Activated naive CD4-positive, alpha-beta T cell treated with Interleukin-2 at 50 U/mL for 16 hours (primary cell): Measurements from ENCODE around the gene ZNF732.
"Not testable (repeated sequence)": the region's sequence is repeated elsewhere in the genome, so short reads cannot be mapped to it uniquely, and the experiment has no call there.

Source experiments
- DNase-seq: peaks from one replicate; pipeline ENCODE4 v3.0.0-alpha.2; 2020

ZNF732 gene

DNA sequence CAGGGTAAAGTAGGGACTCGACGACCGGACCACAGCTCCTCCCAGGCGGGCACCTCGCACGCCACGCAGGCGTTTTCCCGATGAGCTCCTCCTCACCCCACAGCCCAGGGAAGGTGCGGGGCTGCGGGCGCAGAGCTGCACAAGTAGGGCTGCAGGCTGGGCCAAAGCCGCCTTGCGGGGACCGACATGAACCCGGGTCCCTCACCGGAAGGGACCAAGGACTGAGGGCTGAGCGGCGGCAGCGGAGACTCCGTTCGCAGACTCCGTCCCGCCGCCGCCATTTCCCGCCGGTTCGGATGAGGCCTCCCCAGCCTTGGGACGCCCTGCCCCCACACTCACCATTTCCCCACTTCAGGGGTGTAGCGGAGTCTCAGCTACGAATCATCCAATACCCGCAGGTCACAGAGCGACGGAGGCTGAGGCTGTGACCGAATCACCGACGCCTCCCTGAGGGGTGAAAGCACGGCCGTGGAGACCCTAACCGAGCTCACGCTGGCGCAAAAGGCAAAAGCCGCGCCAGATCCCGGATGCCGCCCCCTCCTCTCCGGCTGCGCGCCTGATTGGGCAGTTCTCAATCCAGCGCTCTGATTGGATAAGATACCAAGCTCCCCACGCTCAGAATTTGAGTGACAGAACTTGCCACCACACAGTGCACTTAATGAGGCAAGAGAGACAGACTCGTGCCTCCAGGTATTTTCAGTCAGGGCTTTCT lies at the start of gene ZNF732:
Gene ZNF732, minus strand, starts transcription at position 506 of the 712 bp plus-strand sequence. Its CDS starts 164 bp downstream, at position 342.
- no peak for DNase-seq

DNA sequence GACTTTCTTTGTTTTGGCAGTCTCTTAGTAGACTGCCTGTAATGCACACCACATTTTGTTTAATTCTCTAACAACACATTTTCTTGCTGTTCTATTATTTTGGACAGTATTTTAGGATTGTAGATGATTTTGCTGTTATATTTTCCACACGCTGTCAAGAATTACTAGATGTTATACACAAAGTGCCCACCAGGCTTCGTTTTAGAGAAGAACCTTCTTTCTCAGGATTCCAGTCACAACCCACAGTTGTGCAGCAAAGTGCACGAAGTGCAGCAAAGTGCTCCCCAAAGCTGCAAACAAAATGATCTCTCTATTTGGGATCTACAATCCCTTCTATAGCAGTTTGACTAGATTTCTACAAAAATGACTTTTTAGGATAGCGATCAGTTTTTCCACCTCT lies 34.7 kb upstream of the ZNF732 start:
- DNase-seq, result no peak

DNA sequence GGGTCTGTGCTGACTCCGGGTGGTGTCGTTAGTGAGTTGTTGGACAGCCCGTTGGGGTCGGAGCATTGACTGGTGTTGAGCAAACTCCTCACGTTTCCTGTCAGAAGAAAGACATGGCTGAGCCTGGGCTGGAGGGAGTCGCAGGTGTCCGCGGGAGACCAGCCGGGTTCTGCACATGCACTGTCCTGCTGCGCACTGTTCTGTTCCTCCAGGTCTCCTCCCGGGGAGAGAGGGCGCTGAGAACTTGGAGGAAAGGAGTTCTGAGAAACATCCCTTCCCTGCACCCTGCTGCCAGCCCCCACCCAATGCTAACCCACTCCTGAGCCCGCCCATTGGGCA lies 33.5 kb upstream of the ZNF732 start:
- DNase-seq, result no peak

DNA sequence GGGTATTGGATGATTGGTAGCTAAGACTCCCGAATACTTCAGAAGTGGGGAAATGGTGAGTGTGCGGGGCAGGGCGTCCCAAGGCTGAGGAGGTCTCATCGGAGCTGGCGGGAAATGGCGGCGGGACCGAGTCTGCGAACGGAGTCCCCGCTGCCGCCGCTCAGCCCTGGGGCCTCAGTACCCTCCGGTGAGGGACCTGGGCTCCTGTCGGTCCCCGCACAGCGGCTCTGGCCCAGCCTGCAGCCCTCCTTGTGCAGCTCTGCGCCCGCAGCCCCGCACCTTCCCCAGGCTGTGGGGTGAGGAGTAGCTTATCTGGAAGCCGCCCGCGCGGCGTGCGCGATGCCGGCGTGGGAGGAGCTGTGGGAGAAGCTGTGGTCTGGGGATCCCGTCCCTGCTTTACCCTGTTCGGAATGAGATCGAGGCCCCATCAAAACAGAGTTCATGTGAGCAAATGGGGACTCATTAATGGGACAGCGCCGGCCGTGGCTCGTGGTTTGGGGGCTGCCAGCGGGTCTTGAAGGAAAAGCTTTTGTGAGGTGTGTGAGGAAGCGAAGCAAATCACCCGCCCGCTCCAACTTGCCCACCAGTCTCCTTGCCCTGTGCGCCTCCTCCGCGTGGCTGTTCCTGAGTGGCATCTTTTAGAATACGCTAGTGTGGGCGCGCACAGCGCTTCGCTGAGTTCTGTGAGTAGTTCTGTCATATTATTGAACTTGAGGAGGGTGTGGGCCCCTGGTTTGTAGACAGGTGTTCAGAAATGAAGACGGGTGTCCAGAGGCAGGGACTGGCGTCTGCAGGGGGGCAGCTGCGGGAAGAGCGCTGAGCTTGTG lies 32.9 kb upstream of the ZNF732 start:
- peak; percentile 61 for DNase-seq

DNA sequence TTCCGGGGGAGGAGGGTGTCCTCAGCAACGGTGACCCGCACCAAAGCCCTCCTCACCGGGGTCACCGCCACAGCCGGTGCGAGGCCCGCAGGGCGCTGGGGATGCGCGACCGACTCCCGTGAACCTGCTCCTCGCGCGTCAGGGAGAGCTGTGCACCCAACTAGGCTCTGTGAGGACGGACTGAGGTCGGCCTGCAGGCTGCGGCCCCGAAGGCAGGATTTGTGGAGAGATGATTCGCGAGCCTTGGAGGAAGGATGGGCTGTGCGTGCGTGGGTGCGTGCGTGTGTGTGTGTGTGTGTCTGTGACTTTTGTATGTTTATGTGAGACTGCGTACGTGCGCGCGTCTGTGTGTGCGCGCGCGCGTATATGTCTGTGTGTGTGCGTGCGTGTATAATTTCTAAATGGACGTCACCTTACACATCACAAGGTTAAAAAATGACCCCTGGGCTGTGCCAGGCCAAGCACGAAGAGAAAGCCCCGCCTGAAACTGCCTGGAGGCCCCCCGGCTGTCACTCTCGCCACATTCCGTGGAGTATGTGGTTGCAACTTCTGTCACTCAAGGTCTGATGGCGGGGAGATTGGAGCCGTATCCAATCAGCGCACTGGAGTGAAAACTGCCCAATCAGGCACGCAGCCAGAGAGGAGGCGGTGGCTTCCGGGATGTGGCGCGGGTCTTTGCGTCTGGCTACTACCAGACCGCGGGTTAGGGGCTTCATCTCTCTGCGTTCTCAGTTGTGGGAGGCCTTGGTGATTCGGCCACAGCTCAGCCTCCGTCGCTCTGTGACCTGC lies 32.1 kb upstream of the ZNF732 start, which contains the start of gene ZNF141:
Gene ZNF141, plus strand, starts transcription at position 672 of the 789 bp plus-strand sequence. CDS start 170 bp downstream, outside the sequence.
- DNase-seq, result peak; percentile 91

DNA sequence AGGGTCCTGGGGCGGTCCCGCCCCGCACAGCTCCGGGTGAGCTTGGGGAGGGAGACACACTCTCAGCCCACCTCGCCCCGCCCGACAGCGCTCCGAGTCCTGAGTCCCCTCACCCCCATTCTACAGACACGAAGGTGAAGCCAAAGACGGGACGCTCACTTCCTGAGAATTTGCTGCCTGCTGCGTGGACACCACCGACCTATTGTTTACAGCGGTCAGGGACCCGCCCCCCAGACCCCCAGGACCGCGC lies 31.5 kb upstream of the ZNF732 start:
- DNase-seq, result no peak

DNA sequence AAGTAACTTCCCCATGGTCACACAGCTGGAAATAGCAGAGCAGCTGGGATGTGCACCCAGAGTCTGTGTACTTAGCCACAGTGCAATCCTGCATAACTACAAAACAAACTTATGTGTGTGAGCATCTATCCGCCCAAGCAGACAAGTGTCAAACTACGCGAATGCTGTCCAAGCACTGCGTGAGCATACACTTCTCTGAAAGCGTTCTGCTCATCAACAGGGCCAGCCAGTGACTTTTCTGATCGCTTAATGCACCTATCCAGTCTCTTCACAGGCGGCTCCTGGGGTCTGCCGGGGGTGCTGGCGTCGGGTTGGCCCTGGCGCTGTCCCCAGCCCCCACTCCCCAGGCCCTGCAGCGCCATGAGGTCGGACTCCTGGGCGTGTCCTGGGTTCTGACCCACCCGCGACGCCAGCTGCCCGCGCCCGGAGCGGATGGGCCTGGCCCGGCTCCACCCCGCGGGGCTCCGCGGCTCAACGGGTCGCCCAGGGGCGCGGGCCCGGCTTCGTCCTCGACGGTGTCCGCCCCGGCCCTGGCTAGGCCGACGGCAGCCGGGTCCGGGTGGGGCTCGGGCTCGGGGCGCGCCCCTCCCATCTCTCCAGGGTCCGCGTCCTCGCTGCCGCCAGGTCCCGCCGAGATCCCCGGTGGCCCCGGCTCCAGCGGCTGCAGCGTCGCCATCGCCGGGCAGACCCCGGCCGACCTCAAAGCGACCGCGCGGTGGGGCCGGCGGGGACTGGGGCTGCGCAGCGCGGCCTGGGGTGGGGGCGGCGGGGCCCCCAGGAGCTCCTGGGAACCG lies 31.0 kb upstream of the ZNF732 start:
- DNase-seq, result no peak

DNA sequence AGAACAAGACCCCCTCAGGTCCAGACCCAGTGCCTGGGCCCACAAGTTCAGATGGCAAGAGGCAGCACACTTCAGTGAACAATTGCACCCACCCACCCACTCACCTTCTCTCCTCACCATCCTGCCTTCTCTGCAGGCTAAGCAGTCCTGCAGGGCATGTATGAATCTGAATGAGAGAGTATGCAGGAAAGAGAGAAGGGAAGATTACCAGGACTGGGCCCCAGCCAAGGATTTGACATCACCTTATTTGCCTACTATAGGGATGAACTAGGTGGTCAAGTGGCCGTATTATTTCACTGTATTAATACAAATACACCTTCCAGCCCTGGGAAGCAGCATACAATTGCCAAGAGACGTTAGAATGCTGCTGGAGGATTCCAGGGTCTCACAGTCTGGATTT lies 30.2 kb upstream of the ZNF732 start:
- DNase-seq, result no peak

DNA sequence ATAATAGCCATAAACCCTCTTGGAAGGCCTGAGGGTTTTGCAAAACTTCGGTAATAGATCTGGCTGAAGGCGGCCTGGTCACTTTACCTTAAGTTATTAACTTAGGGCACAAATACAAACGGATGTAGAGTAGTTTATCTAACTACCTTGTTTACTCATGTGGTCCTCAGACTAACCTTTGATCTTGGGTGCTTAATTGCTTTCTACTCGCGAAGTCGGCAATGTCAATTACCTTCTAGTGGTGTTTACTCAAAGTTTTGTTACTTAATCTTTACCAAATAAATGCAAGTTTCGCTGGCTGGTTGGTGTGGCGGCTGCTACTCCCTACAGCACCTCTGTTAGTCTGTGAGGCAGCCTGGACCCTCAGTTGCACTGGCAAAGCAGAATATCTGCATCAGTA lies 23.5 kb upstream of the ZNF732 start:
- no peak for DNase-seq

DNA sequence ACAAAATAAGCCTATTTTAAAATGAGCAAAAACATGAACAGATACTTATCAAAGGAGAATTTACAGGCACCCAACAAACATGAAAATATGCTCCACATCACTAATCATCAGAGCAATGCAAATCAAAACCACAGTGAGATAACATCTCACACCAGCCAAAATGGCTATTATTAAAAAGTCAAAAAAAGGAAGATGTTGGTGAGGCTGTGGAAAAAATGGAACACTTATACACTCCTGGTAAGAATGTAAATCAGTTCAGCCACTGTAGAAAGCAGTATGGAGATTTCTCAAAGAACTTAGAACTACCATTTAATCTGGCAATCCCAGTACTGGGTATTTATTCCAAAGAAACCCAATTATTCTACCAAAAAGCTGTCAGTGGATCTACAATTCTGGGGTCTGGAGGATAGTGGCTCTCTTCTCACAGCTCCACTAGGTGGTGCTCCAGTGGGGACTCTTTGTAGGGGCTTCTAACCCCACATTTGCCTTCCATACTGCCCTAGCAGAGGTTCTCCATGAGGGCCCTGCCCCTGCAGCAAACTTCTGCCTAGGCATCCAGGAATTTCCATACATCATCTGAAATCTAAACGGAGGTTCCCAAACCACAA lies 9.1 kb upstream of the ZNF732 start:
- no peak for DNase-seq

DNA sequence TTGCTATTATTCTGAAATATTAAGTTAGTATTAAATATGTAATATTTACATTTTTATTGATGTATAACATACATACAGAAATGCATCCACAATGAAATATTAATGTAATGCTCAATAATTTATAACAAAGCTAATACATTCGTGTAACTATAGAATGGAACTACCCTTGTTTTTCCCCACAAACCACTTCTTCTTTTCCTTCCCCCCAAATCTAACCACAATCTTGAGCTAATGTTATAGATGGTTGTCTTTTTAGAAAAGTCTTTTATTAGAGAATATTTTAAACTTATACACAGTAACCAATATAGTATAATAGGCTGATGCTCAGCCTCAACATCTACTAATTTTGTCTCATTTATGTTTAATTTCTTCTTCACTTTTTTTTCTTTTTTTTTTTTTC lies 4.5 kb upstream of the ZNF732 start:
- DNase-seq, result no peak

DNA sequence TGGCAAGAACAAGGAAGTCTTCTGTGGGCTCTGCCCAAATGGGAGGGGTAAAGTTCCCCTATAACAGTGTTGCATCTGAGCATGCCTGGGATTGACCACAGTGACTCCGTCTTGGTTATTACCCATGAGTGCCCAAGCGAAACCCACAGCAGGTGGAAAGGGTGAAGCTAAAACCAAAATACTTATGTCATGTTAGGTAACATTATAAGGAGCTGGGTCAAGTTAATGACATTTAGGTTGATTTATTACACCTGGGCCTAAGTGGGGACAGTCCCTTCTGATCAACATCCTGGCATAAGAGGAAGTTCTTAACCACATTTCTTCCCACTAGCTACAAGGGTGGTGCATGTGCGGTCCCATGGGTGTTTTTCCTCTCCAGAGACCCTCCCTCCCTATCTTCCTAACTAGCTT lies 1.3 kb upstream of the ZNF732 start:
- no peak for DNase-seq

DNA sequence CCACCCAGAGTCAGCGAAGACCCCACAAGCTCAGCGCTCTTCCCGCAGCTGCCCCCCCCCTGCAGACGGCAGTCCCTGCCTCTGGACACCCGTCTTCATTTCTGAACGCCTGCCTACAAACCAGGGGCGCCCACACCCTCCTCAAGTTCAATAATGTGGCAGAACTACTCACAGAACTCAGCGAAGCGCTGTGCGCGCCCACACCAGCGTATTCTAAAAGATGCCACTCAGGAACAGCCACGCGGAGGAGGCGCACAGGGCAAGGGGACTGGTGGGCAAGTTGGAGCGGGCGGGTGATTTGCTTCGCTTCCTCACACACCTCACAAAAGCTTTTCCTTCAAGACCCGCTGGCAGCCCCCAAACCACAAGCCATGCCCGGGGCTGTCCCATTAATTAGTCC lies 758 bp downstream of the ZNF732 start:
- DNase-seq, result not testable (repeated sequence)

DNA sequence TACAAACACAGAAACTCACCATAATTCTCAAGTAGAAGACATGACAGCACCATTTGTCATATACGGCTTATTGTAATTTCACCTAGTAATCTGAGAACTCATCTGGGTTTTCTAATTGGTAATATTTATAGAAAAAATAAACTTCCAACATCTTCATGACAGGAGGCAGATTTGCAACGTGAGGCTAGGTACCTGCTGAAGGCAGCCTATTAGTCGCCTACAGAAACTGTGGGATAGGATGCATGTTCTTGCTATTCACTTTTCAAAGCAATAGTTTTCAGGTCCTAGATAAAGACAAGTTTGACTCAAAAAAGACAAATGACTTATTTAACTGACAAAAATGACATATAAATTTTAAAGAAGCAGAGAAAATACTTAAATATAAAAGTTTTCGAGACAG lies 2.9 kb downstream of the ZNF732 start:
- DNase-seq, result no peak

DNA sequence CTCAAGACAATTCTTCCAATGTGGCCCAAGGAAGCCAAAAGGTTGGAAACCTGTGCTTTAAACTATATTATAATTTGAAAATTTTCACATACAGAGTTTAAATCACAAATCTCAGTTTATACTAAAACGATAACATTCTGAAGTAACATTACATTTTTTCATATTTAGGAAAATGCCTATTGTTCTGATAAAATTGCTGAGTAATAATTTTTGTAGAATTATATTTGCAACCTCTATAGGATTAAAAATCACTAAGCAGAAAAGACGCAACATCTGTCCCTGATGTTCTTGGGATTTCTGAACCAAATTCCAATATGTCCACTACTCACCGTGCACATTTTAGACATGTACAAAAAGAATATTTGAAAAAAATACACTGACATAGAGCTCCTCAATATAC lies 10.5 kb downstream of the ZNF732 start:
- no peak for DNase-seq

DNA sequence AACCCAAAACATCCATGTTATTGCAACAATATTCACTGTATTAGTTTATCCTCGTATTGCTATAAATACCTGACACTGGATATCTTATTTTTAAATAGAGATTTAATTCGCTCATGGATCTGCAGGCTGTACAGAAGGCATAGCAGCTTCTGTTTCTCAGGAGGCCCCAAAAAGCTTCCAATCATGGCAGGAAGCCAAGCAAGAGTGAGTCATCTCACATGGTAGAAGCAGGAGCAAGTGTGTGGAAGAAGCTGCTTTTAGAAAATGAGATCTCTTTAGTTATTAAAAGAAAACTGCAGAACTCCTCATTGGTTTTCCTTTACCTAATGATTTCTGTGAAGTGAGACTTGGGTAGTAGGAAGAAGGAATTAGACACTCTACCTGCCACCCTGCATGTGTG lies 16.4 kb downstream of the ZNF732 start:
- DNase-seq, result no peak

DNA sequence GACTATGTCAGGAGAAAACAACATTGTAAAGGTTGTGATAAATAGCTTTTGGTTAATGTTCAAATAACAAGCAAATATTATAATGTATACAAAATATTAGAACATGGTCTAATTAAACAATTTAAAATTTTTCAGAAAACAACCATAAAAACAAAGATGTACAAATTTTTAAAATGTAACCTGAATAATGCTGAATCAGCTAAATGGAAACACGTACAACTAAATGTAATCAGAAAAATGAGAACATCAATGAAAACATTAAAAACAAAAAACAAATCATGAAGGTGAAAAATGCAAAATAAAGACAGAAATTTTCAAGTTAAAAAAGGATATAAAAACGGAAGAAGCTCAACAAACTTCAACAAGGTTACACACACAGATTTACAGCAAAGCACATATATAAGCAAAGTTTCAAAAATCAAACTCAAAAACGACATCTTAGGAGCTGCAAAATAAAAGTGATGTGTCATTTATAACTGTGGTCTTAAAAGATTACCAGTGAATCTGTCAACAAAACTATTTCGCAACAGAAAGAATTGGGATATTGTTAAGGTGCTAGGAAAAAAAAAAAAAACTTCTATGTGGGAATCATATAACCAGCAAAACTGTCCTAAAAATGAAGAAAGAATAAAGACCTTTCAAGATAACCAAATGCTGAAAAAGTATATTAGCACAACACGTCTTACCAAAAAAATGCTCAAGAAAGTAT lies 31.8 kb downstream of the ZNF732 start:
- DNase-seq, result no peak

DNA sequence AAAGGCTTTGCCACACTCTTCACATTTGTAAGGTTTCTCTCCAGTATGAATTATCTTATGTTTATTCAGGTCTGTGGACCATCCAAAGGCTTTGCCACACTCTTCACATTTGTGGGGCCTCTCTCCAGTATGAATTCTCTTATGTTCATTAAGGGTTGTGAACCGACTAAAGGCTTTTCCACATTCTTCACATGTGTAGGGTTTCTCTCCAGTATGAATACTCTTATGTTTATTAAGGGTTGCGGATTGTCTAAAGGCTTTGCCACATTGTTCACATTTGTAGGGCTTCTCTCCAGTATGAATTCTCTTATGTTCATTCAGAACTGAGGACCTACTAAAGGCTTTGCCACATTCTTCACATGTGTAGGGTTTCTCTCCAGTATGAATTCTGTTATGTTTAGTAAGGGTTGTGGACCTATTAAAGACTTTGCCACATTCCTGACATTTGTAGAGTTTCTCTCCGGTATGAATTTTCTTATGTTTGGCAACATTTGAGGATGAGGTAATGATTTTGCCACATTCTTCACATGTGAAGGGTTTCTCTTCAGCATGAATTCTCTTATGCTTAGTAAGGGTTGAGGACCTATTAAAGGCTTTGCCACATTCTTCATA lies 33.7 kb downstream of the ZNF732 start:
- DNase-seq, result no peak

DNA sequence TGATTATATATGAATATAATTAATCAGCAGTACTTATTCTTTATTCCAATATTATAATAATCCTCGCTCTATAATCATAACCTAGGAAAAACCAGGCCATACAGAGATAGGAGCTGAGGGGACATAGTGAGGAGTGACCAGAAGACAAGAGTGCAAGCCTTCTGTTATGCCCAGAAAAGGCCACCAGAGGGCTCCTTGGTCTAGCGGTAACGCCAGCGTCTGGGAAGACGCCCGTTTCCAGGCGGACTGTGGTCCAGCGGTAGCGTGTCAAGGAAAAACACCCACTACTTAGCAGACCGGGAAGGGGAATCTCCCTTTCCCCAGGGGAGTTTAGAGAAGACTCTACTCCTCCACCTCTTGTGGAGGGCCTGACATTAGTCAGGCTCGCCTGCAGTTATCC lies 46.0 kb downstream of the ZNF732 start:
- DNase-seq, result not testable (repeated sequence)

DNA sequence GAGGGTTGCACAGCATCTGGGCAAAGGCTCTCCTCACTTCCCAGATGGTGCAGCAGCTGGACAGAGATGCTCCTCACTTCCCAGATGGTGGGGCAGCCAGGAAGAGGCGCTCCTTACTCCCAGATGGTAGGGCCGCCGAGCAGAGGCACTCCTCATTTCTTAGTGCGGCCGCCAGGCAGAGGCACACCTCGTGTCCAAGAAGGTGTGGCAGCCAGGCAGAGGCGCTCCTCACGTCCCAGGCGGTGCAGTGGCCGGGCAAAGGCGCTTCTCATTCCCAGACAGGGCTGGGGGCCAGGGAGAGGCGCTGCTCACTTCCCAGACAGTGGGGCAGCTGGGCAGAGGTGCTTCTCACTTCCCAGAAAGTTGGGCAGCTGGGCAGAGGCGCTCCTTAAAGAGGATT lies 48.8 kb downstream of the ZNF732 start:
- DNase-seq, result no peak

DNA sequence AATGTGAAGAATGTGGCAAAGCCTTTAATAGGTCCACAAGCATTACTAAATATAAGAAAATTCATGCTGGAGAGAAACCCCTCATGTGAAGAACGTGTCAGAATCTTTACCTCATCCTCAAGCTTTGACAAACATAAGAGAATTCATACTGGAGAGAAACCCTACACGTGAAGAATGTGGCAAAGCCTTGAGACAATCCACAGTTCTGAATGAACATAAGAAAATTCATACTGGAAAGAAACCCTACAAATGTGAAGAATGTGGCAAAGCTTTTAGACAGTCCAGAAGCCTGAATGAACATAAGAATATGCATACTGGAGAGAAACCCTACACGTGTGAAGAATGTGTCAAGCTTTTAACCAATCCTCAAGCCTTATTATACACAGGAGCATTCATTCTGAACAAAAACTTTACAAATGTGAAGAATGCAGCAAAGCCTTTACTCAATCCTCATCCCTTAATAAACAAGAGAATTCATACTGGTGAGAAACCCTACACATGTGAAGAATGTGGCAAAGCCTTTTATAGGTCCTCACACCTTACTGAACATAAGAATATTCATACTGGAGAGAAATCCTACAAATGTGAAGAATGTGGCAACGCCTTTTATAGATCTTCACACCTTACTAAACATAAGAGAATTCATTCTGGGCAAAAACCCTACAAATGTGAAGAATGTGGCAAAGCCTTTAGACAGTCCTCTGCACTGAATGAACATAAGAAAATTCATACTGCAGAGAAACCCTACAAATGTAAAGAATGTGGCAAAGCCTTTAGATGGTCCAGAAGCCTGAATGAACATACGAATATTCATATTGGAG lies 51.1 kb downstream of the ZNF732 start:
- no peak for DNase-seq
